Heart left ventricle (tissue), 13 donors: ENCODE results near the gene EPYC.

Experiments
- POLR2A ChIP-seq, 2 donors: fragments of 450-650 bp; IDR thresholded peaks; one replicate each; pipeline ENCODE4 v1.6.1; 2017; ENCODE audit warnings: antibody characterized with exemption in 2 of 2, mild to moderate bottlenecking in 2 of 2, moderate library complexity in 2 of 2
- TF ChIP-seq, protein P1 (sequence below), 12 donors: fragments of 200-600 bp; sonication (generic) in 4 of 12; IDR thresholded peaks; one replicate each; pipeline versions ENCODE4 v1.5.0 to v1.8.0; 2018 to 2022; ENCODE audit warnings: antibody characterized with exemption in 12 of 12, mild to moderate bottlenecking in 5 of 12
- donor health status: ischemic (EF 13 %, LVEDD 7.1; RV severe dilation, severe dysfunction).
- donor health status: DM: no; HTN: yes; CAD: no.
- donor health status: DM: no; HTN: no; CAD: no.
- donor health status: ischemic (EF 25% LVEDD 6.9; RV normal size, moderate dysfunction).
- donor health status: ischemic (EF 25% LVEDD 5.7; RV mildly dilated, moderate dysfunction).
- donor health status: ischemic (EF 35%, LVEDD 5.7; RV mildly dilated, moderate dysfunction).
- donor health status: nonischemic (EF 11% LVEDD 7.7; RV severe dilation, severe dysfunction).
- donor health status: DM: yes; HTN: yes; CAD: no.
- donor health status: PGD.
- donor health status: ischemic (EF 29% LVEDD 5.4; RV normal size, mild dysfunction).
- donor health status: nonischemic (EF 23%, LVEDD 6.1; RV moderate dilation, normal function).

DNA sequence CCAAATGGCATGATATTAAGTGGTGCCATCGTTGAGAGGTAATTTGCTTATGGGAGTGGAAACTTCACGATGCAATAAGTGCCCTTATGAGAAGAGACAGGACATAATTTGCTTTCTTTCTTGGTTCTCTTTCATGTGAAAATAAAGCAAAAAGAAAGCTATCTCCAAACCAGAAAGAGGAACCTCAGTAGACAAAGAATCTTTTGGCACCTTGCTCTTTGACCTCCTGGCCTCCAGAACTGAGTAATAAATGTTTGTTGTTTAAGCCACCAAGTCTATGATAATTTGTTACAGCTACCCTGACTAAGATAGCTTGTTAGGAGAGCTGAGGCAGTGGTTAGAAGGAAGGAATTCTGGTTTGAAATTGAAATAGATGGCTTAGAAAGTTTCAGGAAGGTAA is 89.4 kb downstream of the EPYC start:
- TF ChIP-seq, protein P1, sequence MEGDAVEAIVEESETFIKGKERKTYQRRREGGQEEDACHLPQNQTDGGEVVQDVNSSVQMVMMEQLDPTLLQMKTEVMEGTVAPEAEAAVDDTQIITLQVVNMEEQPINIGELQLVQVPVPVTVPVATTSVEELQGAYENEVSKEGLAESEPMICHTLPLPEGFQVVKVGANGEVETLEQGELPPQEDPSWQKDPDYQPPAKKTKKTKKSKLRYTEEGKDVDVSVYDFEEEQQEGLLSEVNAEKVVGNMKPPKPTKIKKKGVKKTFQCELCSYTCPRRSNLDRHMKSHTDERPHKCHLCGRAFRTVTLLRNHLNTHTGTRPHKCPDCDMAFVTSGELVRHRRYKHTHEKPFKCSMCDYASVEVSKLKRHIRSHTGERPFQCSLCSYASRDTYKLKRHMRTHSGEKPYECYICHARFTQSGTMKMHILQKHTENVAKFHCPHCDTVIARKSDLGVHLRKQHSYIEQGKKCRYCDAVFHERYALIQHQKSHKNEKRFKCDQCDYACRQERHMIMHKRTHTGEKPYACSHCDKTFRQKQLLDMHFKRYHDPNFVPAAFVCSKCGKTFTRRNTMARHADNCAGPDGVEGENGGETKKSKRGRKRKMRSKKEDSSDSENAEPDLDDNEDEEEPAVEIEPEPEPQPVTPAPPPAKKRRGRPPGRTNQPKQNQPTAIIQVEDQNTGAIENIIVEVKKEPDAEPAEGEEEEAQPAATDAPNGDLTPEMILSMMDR (IDR thresholded peaks at IDR 0.05), result no peak
- no peak for TF ChIP-seq POLR2A (IDR thresholded peaks at IDR 0.05)
